H7 (cell line): Measurements from ENCODE around the gene SCYL2. TPM values are rescaled to one million over a fixed set of nuclear protein-coding genes. Genes with fewer than 3 reads are reported as not detected.
A peak's percentile ranks its signal among the peaks of the same experiment; 100 is the strongest.
"Not testable (repeated sequence)": the region's sequence is repeated elsewhere in the genome, so short reads cannot be mapped to it uniquely, and the experiment has no call there.

Experiments used
- DNase-seq: peaks from one replicate; pipeline ENCODE4 v3.0.0; 2012
- H3K27me3 ChIP-seq: 2 replicates; pipeline ENCODE4 v1.6.0; 2011; ENCODE audit warnings: mild to moderate bottlenecking, low read length; ENCODE audit not compliant: control insufficient read depth, insufficient read depth
- H3K36me3 ChIP-seq: replicated peaks from 2 replicates; pipeline ENCODE4 v1.5.1; 2011; ENCODE audit warnings: low read length; ENCODE audit not compliant: control insufficient read depth, insufficient read depth
- H3K4me3 ChIP-seq: 2 replicates; pipeline ENCODE4 v1.5.1; 2011; ENCODE audit warnings: low read depth, mild to moderate bottlenecking, control low read depth, low read length, moderate library complexity; ENCODE audit not compliant: insufficient read depth
- total RNA-seq: library from RNA; depleted of rRNA; stranded (reverse); fragments of >200 nt; shearing (Covaris generic); gene quantifications from 2 replicates; pipeline ENCODE4 v1.2.3, GENCODE V29; 2014; rRNA removed

The SCYL2 gene, protein sequence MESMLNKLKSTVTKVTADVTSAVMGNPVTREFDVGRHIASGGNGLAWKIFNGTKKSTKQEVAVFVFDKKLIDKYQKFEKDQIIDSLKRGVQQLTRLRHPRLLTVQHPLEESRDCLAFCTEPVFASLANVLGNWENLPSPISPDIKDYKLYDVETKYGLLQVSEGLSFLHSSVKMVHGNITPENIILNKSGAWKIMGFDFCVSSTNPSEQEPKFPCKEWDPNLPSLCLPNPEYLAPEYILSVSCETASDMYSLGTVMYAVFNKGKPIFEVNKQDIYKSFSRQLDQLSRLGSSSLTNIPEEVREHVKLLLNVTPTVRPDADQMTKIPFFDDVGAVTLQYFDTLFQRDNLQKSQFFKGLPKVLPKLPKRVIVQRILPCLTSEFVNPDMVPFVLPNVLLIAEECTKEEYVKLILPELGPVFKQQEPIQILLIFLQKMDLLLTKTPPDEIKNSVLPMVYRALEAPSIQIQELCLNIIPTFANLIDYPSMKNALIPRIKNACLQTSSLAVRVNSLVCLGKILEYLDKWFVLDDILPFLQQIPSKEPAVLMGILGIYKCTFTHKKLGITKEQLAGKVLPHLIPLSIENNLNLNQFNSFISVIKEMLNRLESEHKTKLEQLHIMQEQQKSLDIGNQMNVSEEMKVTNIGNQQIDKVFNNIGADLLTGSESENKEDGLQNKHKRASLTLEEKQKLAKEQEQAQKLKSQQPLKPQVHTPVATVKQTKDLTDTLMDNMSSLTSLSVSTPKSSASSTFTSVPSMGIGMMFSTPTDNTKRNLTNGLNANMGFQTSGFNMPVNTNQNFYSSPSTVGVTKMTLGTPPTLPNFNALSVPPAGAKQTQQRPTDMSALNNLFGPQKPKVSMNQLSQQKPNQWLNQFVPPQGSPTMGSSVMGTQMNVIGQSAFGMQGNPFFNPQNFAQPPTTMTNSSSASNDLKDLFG
- total RNA-seq: 27.5 and 34.6 TPM in 2 replicates

DNA sequence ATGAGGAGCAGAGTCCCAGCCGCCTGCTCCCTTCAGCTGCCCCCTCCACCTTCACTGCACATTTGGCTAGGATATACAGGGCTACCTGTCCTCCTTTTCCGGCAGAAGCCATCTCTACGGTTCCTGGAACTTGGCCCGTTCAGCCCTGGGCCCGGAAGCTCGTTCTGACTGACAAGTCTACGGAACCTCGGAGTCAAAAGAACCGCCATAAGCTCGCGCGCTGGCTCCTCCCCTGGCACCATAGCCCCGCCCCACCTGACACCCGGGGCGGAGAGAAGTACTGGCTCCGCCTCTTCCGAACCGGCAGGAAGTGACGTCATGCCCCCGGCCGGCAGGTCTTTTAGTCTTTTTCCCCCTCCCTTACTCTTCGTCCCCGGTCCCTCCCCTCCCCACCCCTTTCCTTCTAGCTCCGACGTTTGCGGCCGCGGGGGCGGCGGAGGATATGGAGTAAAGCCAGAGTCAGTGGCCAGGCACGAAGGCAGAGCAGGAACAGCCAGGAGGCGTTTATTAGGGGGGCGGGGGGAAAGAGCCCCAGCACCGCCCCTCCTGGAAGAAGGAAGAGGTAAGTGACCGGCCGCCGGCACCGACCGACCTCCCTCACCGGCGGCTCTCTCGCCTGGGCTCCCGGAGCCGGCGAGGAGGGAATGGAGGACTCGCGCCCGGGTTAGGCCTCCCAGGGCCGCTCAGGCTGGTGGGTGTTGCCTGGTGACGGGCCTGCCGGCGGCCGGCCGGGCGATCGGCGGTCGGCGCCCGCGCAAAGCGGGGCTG lies at the start of gene SCYL2, which contains the start of gene DEPDC4:
Gene SCYL2, plus strand, starts transcription at position 343 of the 768 bp plus-strand sequence. CDS start 15,794 bp downstream, outside the sequence.
Gene DEPDC4, minus strand, starts transcription at position 245 of the 768 bp plus-strand sequence. Its CDS starts 3 bp downstream, at position 242.
- Histone ChIP-seq H3K27me3 (no peaks in the 10 kb centered on the region), H3K4me3 (peak within 1 kb of the TSS; percentile 88), H3K36me3 (no peaks in the 10 kb centered on the region)
- peak; percentile 94 for DNase-seq

DNA sequence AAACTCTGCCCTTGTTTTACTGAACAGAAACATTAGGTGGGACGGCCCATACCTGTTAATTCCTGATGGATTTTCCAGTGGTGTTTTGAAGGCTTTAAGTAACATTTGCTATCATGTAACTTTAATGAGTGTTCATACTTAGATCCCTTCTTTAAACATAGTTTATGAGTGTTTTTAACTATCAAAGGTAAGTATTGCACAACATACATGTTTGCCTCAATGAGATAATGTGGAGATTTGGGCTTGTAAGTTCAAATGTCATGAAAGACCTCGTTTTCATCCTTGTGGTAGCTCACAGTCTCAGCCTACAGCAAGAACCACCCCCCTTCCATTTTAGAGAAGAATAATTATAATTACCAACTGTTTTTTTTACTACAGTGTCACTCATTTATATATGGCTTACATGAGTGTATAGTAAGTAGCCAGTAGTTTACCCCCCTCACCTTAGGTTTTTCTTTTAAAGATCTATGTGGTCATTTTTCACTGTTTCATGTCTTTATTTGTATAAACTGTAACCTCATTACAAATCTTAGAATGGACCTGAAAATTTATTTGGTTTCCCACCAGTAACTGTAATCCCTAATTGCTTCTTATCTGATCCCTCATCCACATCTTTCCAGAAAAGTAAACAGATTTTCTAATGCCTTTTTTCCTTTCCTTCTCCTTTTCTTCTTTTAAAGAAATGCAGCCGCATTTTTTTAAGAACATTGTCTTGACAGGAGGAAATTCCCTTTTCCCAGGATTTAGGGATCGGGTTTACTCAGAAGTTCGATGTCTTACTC lies 47.5 kb upstream of the SCYL2 start:
- no peaks in the 10 kb centered on the region for H3K27me3 ChIP-seq
- peaks cover 4% of the 10 kb centered on the region for H3K36me3 ChIP-seq
- no peak overlapping the region for H3K4me3 ChIP-seq
- DNase-seq: no peak

DNA sequence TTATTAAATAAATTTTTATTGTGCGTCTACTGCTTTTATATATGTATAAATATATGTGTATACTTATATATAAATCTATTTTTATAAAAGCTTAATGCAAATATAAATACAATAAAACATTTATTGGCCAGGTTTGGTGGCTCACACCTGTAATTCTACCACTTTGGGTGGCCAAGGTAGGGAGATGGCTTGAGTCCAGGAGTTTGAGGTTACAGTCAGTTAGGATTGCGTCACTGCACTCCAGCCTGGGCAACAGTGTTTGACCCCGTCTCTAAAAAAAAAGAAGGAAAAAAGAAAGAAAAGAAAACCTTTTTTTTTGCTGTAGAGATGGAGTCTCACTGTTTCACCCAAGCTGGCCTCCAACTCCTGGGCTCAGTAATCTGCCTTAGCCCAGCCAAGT lies 45.5 kb upstream of the SCYL2 start:
- DNase-seq: no peak
- Histone ChIP-seq H3K4me3 (no peak overlapping the region), H3K36me3 (peaks cover 4% of the 10 kb centered on the region), H3K27me3 (no peaks in the 10 kb centered on the region)

DNA sequence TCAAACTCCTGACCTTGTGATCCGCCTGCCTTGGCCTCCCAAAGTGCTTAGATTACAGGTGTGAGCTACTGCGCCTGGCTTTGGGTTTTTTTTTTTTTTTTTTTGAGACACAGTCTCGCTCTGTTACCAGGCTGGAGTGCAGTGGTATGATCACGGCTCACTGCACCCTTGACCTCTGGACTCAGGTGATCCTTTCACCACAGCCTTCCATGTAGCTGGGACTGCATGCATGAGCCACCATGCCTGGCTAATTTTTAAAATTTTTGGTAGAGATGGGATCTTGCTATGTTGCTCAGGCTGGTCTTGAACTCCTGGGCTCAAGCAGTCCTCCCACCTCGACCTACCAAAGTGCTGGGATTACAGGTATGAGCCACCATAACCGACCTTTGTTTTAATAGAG lies 44.8 kb upstream of the SCYL2 start:
- H3K27me3 ChIP-seq, H3K4me3 ChIP-seq, H3K36me3 ChIP-seq, DNase-seq: not testable (repeated sequence)

DNA sequence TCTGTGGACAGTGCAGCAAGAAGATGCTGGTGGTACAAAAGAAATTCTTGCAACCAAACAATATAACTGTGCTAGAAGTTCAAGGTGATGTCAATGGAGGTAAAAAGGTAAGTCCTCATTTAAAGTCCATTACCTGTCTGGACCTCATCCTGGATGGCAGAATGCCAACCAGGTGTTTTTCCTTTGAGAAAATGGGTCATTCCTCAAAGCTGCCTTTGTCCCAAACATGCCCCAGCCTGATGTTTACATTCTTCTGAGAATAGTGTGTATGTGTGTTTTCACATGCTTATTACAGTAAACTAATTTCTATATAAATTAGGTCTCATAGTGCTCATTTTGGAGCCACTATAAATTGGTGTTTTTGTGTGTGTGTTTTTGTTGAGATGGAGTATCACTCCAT lies 41.5 kb upstream of the SCYL2 start:
- Histone ChIP-seq H3K36me3 (peaks cover 1% of the 10 kb centered on the region; the same call in 1 of the 2 replicates), H3K4me3 (no peak overlapping the region), H3K27me3 (no peaks in the 10 kb centered on the region)
- DNase-seq: no peak

DNA sequence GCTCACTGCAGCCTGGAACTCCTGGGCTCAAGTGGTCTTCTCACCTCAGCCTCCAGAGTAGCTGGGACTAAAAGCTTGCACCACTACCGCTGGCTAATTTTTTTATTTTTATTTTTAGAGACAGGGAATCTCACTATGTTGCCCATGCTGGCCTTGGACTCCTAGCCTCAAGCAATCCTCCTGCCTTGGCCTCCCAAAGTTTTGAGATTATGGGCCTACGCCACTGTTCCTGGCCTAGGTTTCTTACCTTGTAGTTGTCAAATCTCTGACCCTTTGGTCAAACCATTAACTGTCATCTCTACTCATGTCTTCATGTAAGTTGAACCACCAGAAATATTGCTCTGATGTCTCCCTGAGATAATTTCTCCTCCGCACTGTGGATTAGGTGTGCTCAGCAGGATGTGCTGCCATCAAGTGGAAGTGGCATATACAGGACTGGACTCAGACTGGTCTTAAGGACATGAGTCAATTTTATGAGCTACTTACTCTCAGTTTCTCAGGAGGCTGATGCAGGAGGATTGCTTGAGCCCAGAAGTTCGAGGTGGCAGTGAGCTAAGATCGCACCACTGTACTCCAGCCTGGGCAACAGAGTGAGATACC lies 37.8 kb upstream of the SCYL2 start:
- no peaks in the 10 kb centered on the region for H3K27me3 ChIP-seq
- DNase-seq: no peak
- H3K4me3 ChIP-seq: no peak overlapping the region
- H3K36me3 ChIP-seq: peaks cover 1% of the 10 kb centered on the region; the same call in 1 of the 2 replicates

DNA sequence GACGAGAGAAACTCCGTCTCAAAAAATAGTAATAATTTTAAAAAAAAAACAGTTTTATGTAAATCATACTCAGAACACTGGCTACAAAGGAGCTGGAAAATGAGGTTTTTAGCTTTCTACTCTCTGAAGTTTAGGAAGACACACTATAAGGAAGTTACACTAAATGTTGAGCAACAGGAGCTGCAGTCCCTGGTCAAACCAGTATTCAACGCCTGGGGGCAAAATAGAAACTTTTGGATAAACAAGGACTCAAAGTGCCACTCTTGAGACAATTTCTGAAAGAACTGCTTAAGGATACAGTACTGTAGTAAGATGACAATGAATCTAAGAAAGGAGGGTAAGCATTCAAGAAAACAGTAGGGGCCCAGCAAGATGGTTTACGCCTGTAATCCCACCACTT lies 37.1 kb upstream of the SCYL2 start:
- Histone ChIP-seq H3K36me3 (peaks cover 1% of the 10 kb centered on the region; the same call in 1 of the 2 replicates), H3K4me3 (no peak overlapping the region), H3K27me3 (no peaks in the 10 kb centered on the region)
- no peak for DNase-seq

DNA sequence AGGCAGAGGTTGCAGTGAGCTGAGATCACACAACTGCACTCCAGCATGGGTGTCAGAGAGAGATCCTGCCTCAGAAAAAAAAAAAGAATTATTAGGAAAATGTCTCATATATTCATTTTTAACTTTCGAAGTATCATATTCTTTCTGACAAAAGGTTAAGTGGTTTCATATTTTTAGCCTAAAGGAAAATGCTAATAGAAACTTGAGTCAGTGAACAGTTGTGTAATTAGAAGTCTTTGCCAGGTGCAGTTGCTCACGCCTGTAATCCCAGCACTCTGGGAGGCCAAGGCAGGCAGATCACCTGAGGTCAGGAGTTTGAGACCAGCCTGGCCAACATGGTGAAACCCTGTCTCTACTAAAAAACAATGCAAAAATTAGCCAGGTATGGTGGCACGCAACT lies 35.1 kb upstream of the SCYL2 start:
- H3K27me3 ChIP-seq, H3K4me3 ChIP-seq, DNase-seq, H3K36me3 ChIP-seq: not testable (repeated sequence)

DNA sequence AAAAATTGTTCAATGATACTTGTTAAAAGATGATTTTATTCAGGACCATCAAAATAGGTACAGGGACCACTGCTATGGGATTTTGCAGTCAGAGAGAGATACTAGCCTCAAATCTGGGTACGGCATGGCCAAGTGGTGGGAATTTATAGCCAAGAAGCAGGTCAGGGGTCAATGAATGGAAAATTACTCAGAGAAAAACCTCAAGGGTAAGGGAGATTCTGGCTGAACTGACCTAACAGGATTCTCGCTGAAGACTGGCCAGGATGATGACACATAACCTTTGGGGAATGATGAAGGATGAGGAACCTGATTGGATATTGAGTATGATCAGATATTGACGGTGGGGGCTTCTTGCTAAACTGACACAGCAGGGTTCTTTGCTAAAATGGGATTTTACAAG lies 32.8 kb upstream of the SCYL2 start:
- Histone ChIP-seq H3K36me3 (no peaks in the 10 kb centered on the region), H3K4me3 (no peak overlapping the region), H3K27me3 (no peaks in the 10 kb centered on the region)
- DNase-seq: no peak

DNA sequence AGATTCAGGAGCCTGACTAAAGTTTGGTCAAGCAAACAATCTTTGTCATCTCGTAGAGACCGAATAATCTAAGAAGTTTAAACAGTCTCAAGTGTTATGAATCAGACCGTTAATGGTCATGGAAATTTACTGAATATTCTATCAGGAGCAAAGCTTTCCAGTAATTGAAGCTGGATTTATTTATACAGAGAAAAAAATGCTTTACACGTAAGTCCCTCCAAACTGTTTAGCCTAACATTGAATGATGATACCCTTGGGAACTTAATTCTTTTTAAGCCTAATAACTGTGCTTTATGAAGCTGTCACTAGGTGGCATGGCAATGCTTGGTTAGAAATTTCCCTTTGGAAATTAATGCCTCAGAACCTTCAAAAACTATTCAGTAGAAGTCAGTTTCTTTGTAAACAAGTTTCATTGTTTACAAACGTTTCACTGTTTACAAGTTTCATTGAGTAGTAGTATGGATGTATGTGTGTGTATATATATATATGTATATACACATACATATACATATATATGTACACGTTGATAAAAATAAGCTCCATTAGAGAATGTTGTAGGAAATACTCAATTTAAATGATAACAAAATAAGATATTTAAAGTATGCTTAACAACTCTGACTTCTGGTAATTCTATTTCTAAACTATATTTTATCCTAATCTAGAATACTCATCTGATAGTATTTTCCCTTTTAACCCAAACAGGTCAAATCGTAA lies 32.2 kb upstream of the SCYL2 start:
- Histone ChIP-seq H3K4me3 (no peak overlapping the region), H3K27me3 (no peaks in the 10 kb centered on the region), H3K36me3 (no peaks in the 10 kb centered on the region)
- peak; percentile 20 for DNase-seq

DNA sequence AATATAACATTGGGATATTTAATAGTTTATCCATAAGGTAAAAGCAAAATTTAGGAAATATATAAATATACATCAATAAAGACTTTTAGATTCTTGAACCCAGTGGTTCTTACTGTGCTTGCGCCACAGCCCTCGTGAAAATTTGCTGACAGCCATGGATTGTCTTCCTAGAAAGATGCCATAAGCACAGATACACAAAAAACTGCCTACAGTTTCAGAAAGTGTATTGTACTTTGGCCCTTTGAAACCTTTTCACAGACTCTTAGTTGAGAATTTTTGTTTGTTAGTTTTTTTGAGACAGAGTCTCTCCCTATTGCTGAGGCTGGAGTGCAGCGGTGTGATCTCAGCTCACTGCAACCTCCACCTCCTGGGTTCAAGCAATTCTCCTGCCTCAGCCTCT lies 28.2 kb upstream of the SCYL2 start:
- Histone ChIP-seq H3K36me3 (no peaks in the 10 kb centered on the region), H3K4me3 (no peak overlapping the region), H3K27me3 (no peaks in the 10 kb centered on the region)
- DNase-seq: no peak

DNA sequence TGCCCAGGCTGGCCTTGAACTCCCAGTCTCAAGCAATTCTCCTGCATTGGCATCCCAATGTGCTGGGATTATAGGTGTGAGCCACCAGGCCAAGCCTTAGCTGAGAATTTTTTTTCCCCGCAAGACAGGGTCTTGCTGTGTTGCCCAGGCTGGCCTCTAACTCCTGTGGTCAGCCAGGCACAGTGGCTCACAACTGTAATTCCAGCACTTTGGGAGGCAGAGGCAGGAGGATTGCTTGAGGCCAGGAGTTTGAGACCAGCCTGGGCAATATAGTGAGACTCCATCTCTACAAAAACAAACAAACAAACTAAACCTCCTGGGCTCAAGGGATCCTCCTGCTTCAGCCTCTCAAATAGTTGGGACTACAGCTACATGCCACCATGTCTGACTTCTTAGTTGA lies 27.4 kb upstream of the SCYL2 start:
- H3K4me3 ChIP-seq: no peak overlapping the region
- DNase-seq: no peak
- H3K36me3 ChIP-seq: no peaks in the 10 kb centered on the region
- H3K27me3 ChIP-seq: no peaks in the 10 kb centered on the region

DNA sequence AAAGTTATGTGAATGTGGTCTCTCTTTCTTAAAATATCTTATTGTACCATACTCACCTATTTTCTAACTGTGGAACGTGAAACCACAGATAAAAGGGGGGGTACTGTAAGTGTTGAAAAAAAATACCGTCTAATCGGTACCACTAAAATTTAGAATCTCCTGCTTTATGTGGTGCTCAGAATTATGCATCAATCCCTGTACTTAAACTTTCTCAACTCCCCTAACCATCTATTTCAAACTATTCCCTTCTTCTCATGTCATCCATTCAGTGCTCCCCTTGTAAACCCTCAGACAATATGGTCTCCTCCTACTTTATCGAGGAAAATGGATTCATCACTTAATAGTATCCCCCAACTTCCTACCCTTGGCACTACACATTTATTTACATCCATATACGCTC lies 23.8 kb upstream of the SCYL2 start:
- H3K36me3 ChIP-seq: no peaks in the 10 kb centered on the region
- no peak for DNase-seq
- H3K27me3 ChIP-seq: no peaks in the 10 kb centered on the region
- H3K4me3 ChIP-seq: no peak overlapping the region
